Vagina (tissue), 2 donors: ENCODE measurements around the gene RIT2. TPM values are rescaled to one million over a fixed set of nuclear protein-coding genes. Genes with fewer than 3 reads are reported as not detected.

Source experiments
- DNase-seq, 2 donors: peaks; one replicate each; pipeline ENCODE4 v3.0.0-alpha.2; 2017; ENCODE audit errors: extremely low spot score in 2 of 2
- H3K27ac ChIP-seq: fragments of 200-600 bp; sonication (generic); one replicate; pipeline ENCODE4 v1.5.1; 2019
- H3K27me3 ChIP-seq: fragments of 200-600 bp; sonication (generic); one replicate; pipeline ENCODE4 v1.5.1; 2019
- H3K36me3 ChIP-seq, 2 donors: fragments of 200-600 bp; sonication (generic); one replicate each; pipeline ENCODE4 v1.5.1; 2017 to 2019
- H3K4me1 ChIP-seq: fragments of 200-600 bp; sonication (generic); one replicate; pipeline ENCODE4 v1.5.1; 2019
- H3K4me3 ChIP-seq, 2 donors: fragments of 200-600 bp; sonication (generic); 1 replicate in 1 of 2; 2 replicates in 1 of 2; pipeline ENCODE4 v1.5.1; 2016 to 2019
- H3K9me3 ChIP-seq: fragments of 200-600 bp; sonication (generic); one replicate; pipeline ENCODE4 v1.5.1; 2019
- CTCF ChIP-seq, 3 experiments: fragments of 450-650 bp in 2 of 3; fragments of 200-600 bp in 1 of 3; sonication (generic) in 1 of 3; IDR thresholded peaks; one replicate each; pipeline ENCODE4 v1.5.1; 2017 to 2019; ENCODE audit warnings: antibody characterized with exemption in 3 of 3, mild to moderate bottlenecking in 2 of 3, moderate library complexity in 2 of 3
- POLR2A ChIP-seq, 2 donors: fragments of 450-650 bp; IDR thresholded peaks; one replicate each; pipeline ENCODE4 v1.6.1; 2017; ENCODE audit warnings: antibody characterized with exemption in 2 of 2, mild to moderate bottlenecking in 2 of 2, moderate library complexity in 2 of 2
- POLR2AphosphoS5 ChIP-seq, 2 donors: sonication (generic); formaldehyde crosslinking; IDR thresholded peaks; one replicate each; pipeline ENCODE4 v1.9.0; 2017; ENCODE audit warnings: antibody characterized with exemption in 2 of 2, mild to moderate bottlenecking in 2 of 2, low read depth in 1 of 2; ENCODE audit not compliant: insufficient read depth in 1 of 2
- intact Hi-C: fragments of 100-400 bp; cut with DNase I; formaldehyde crosslinking; loops from one replicate; pipeline ENCODE4 v1.15.1; 2023
- total RNA-seq: library from RNA; depleted of rRNA; stranded (reverse); fragments of >200 nt; gene quantifications from one replicate; pipeline ENCODE4 v1.2.3, GENCODE V29; 2016

Gene RIT2
- total RNA-seq, 1 donor from 2014 or later, result not detected

GRCh38 chr18:43122955-43123354, 7.5 kb upstream of the RIT2 start:
- intact Hi-C loops, result no loop called here
- DNase-seq, result no peak
- no peaks in the 10 kb centered on the region for H3K36me3 ChIP-seq

GRCh38 chr18:43116699-43117294, 1.3 kb upstream of the RIT2 start:
- intact Hi-C loops, result no loop called here
- Histone ChIP-seq H3K36me3 (no peaks in the 10 kb centered on the region), H3K9me3 (no peaks in the 10 kb centered on the region), H3K4me1 (no peaks in the 10 kb centered on the region), H3K27me3 (no peaks in the 10 kb centered on the region), H3K4me3 (no peak overlapping the region), H3K27ac (no peak overlapping the region)
- TF ChIP-seq POLR2A (IDR thresholded peaks at IDR 0.05) (no peak), POLR2AphosphoS5 (IDR thresholded peaks at IDR 0.05; ENCODE audit: insufficient read depth in 1 of 2, low read depth in 1 of 2) (no peak)
- DNase-seq, result no peak

More at GRCh38 chr18:43122955-43123354, 7.5 kb upstream of the RIT2 start:
- no peak overlapping the region for H3K27ac ChIP-seq
- H3K9me3 ChIP-seq, result no peaks in the 10 kb centered on the region
- no peaks in the 10 kb centered on the region for H3K4me1 ChIP-seq
- TF ChIP-seq CTCF (IDR thresholded peaks at IDR 0.05), result no peak
- TF ChIP-seq POLR2A (IDR thresholded peaks at IDR 0.05), result no peak
- TF ChIP-seq POLR2AphosphoS5 (IDR thresholded peaks at IDR 0.05; ENCODE audit: insufficient read depth in 1 of 2, low read depth in 1 of 2), result no peak
- H3K4me3 ChIP-seq, result no peak overlapping the region
- no peaks in the 10 kb centered on the region for H3K27me3 ChIP-seq

GRCh38 chr18:43113220-43113895, 2.1 kb downstream of the RIT2 start:
- intact Hi-C loops, result no loop called here
- DNase-seq, result no peak
- TF ChIP-seq POLR2A (IDR thresholded peaks at IDR 0.05) (no peak), POLR2AphosphoS5 (IDR thresholded peaks at IDR 0.05; ENCODE audit: insufficient read depth in 1 of 2, low read depth in 1 of 2) (no peak), CTCF (IDR thresholded peaks at IDR 0.05) (no peak)

GRCh38 chr18:43108882-43109281, 6.6 kb downstream of the RIT2 start:
- no peaks in the 10 kb centered on the region for H3K9me3 ChIP-seq
- no peaks in the 10 kb centered on the region for H3K27me3 ChIP-seq
- no peaks in the 10 kb centered on the region for H3K4me1 ChIP-seq
- TF ChIP-seq POLR2AphosphoS5 (IDR thresholded peaks at IDR 0.05; ENCODE audit: insufficient read depth in 1 of 2, low read depth in 1 of 2) (no peak), POLR2A (IDR thresholded peaks at IDR 0.05) (no peak), CTCF (IDR thresholded peaks at IDR 0.05) (no peak)
- H3K36me3 ChIP-seq, result no peaks in the 10 kb centered on the region
- no peak overlapping the region for H3K27ac ChIP-seq
- no peak overlapping the region for H3K4me3 ChIP-seq
- intact Hi-C loops, result no loop called here
- DNase-seq, result no peak

More at GRCh38 chr18:43113220-43113895, 2.1 kb downstream of the RIT2 start:
- no peak overlapping the region for H3K27ac ChIP-seq
- H3K9me3 ChIP-seq, result no peaks in the 10 kb centered on the region
- H3K36me3 ChIP-seq, result no peaks in the 10 kb centered on the region
- H3K4me3 ChIP-seq, result no peak overlapping the region
- H3K27me3 ChIP-seq, result no peaks in the 10 kb centered on the region
- H3K4me1 ChIP-seq, result no peaks in the 10 kb centered on the region

GRCh38 chr18:43108469-43108868, 7.0 kb downstream of the RIT2 start:
- no peak for DNase-seq
- H3K9me3 ChIP-seq, result no peaks in the 10 kb centered on the region
- H3K27ac ChIP-seq, result no peak overlapping the region
- H3K36me3 ChIP-seq, result no peaks in the 10 kb centered on the region
- H3K4me3 ChIP-seq, result no peak overlapping the region
- no peaks in the 10 kb centered on the region for H3K4me1 ChIP-seq
- TF ChIP-seq POLR2AphosphoS5 (IDR thresholded peaks at IDR 0.05; ENCODE audit: insufficient read depth in 1 of 2, low read depth in 1 of 2) (no peak), CTCF (IDR thresholded peaks at IDR 0.05) (no peak), POLR2A (IDR thresholded peaks at IDR 0.05) (no peak)
- intact Hi-C loops, result no loop called here
- no peaks in the 10 kb centered on the region for H3K27me3 ChIP-seq
